Esophagus mucosa (tissue), 1 donor: Measurements from ENCODE around the gene ZBTB45. TPM values are rescaled to one million over a fixed set of nuclear protein-coding genes. Genes with fewer than 3 reads are reported as not detected.
"Not testable (repeated sequence)": the region's sequence is repeated elsewhere in the genome, so short reads cannot be mapped to it uniquely, and the experiment has no call there.

ENCODE experiments used
- ATAC-seq: fragments of 200-7000 bp; cut with Tn5 transposase; one replicate; pipeline ENCODE4 v1.9.1; 2020
- total RNA-seq: library from RNA; stranded (reverse); gene quantifications from one replicate; pipeline ENCODE4 v1.2.4, GENCODE V29; 2023
- donor health status: DM: yes; HTN: yes; CAD: no.

ZBTB45 gene
- total RNA-seq, 1 donor from 2014 or later, result 8.0 TPM

DNA sequence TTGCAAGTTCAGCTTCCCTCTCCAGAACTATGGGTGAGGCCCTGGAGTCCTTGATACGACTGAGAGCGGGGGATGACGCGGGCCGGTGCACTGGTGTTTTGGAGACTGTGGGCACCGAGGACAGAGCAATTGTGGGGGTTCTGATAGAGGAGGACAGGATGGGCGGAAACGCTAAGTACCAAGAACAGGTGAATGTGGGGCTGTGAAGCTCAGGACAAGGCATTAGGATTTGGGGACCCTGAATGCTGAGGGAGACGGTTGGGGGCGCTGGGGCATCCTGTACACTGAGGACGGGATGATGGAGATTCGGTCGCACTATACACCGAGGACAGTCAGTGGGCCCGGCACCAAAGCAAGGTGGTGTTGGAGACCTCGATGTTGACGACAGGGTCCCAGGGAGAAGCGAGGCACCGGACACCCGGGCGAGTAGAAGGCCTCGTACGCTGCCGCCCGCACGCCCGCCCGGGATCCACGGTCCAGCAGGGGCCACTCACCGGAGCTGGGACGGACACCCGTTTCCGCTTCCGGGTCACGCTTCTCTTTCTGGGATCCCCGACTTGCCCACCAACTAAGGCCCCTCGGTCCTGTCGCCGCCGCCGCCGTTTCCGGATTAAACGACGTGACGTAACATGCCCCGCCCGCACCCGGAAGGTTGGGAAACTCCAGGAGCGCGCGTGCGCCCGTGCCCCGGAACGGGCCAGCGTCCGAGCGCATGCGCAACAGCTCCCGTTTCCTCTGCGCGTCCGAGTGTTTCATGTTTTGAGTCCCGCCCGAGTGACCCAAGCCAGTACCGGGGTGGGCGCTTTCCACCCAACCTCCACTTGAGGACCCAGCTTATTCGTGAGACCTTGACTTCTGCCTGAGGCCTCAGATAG, 35.1 kb upstream of the ZBTB45 start, which contains the start of gene CHMP2A:
TSS of gene CHMP2A (minus strand) at position 612 of the 875 bp plus-strand sequence. CDS start 893 bp downstream, outside the sequence.
- ATAC-seq, result peak; percentile 60

DNA sequence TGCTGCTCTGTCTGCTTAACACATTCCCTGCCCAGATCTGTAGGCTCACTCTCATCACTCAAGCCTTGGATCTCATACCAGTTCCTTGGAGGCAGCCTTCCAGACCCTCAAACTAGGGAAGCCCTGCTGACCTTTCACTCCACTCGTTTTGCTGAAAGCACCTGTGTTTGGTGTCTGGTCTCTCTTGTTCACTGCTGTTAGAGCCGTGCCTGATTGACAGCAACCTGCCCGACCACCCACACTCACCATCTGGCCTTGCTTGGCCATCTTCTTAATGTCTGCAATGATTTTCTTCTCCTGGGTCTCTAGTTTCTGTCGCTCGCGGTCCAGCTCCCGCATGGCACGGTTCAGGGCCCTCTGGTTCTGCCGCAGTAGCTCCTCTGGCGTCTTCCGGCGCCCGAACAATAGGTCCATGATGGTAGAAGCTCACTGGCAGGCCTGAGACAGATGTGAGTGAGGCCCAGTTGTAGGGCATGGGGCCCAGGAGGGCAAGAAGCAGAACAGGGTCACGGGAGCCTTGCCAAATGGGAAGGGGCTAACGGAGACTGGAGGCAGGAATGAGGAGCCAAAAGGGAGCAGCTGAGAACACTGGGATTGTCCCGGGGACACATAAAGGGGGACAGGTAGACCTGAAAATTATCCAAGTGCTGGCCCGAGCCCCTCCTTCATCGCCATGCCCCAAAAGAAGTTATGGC, 34.3 kb upstream of the ZBTB45 start:
- ATAC-seq, result no peak

DNA sequence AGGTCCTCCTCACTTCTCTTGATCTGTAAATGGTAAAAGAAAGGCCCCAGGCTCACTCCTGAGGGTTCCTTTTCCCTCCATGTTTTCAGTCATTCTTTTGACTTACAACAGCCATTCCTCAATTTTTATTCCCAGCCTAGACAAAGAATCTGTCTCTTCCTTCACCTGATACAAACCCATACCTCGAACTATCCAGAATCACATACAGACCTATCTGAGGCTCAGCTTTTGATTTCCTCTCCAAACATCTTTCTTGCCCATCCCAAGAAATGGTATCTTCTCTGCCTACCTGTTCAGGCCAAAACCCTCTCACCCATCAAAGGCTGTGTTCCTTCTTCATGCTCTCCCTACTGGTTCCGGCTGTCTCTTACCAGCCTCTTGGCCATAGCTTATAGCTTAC, 33.0 kb upstream of the ZBTB45 start:
- no peak for ATAC-seq

DNA sequence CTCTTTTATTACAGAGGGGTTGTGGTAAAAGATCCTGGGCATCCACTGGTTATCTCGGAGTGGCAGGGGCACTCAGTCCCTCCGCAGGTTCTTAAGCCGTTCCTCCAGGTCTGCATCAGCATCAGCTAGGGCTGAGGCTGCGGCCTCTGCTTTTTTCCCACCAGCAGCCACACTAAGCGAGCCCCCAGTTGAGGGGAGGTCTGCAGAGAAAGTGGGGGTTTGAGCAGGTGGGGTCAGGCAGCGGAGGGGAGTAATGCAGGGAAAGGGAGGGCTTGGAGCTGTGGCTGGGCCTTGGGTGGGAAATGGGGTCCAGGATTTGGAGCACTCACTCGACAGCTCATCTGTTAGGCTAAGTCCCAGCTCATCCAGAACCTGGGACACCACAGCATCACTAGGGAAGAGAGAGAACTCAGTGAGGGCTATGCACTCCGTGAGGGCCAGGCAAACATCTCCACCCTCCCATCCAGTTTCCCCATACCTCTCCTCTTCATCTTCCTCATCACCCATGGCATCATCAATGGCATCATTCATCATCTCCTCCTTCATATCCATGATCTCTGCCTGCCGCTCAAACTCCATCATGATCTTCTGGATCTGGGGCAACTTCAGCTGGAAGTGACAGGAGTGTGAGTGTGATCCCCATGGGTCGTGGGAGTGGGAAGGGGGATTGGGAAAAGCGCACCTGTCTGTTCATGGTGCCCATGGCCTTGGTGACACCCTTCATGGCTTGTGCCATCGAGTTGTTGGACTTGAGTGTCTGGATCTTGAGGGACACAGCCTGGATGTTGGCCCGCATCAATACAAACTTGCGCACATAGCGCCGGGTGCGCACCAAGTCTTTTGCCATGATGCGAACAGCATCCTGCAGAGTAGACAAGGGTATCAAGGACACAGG, 32.2 kb upstream of the ZBTB45 start:
- ATAC-seq, result no peak

DNA sequence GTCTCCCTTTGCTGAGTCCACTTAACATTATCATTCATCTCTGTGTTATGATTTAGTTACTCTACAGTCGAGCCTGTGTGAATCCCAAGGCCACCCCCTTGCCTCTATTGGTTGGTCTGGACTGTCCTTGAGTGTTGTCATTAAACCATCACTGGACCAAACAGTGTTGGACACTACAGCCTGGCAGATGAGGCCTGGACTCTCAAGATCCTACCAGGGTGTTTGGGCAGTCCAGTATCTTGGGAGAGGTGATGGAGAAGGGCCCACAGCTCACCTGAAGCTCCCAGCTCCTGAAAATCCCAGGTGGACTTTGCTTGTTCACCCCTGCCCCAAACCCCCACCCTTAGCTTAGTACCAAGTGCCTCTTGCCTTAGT, 31.5 kb upstream of the ZBTB45 start:
- ATAC-seq, result no peak

DNA sequence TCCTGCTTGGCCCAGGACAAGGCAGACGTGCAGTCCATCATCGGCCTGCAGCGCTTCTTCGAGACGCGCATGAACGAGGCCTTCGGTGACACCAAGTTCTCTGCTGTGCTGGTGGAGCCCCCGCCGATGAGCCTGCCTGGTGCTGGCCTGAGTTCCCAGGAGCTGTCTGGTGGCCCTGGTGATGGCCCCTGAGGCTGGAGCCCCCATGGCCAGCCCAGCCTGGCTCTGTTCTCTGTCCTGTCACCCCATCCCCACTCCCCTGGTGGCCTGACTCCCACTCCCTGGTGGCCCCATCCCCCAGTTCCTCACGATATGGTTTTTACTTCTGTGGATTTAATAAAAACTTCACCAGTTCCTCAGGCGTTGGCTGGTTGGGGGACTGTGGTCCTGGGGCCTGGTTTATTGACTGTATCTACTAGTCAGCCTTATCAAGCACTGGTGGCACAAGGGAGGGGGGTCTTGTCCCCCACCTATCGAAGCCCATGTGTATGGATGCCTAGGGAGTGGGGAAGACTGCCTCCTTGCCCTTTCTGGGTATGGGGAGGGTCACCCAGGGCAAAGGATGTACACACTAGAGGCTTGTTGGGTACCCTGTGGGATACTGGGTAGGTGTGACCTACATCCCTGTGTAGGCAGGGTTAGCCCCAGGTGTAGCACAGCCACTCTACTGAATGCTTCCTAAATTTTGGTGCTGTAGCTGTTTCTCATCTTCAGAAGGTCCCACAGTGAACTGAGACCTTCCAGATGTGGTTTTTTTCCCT, 30.9 kb upstream of the ZBTB45 start:
- ATAC-seq, result no peak

DNA sequence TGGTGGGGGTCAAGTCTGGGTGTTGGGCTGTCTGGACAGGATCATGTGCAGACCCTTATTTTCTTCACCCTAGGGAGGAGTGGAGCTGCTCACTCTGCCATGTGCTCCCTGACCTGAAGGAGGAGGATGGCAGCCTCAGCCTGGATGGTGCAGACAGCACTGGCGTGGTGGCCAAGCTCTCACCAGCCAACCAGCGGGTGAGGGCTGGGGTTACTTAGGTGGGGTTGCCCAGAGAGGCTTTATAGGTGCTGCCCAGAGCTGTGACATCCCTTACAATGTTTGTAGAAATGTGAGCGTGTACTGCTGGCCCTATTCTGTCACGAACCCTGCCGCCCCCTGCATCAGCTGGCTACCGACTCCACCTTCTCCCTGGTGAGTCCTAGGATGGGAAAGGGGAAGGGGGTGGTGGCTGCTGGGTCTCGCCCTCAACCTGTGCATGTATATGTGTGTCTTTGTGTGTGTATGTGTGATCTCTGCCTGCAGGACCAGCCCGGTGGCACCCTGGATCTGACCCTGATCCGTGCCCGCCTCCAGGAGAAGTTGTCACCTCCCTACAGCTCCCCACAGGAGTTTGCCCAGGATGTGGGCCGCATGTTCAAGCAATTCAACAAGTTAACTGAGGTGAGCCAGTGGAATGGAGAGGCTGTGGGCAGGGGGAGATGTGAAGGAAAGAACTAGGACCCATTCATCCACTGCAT, 30.2 kb upstream of the ZBTB45 start:
- ATAC-seq, result no peak

DNA sequence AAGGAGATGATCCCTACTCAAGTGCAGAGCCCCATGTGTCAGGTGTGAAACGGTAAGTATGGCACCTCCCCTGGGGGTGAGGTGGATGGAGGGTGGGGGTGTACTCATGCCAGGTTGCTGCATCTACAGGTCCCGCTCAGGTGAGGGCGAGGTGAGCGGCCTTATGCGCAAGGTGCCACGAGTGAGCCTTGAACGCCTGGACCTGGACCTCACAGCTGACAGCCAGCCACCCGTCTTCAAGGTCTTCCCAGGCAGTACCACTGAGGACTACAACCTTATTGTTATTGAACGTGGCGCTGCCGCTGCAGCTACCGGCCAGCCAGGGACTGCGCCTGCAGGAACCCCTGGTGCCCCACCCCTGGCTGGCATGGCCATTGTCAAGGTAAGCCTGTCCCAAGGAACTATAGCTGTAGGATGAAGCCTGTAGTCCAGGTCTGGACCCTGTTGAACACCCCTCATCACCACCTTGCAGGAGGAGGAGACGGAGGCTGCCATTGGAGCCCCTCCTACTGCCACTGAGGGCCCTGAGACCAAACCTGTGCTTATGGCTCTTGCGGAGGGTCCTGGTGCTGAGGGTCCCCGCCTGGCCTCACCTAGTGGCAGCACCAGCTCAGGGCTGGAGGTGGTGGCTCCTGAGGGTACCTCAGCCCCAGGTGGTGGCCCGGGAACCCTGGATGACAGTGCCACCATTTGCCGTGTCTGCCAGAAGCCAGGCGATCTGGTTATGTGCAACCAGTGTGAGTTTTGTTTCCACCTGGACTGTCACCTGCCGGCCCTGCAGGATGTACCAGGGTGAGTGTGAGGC, 29.5 kb upstream of the ZBTB45 start:
- no peak for ATAC-seq

DNA sequence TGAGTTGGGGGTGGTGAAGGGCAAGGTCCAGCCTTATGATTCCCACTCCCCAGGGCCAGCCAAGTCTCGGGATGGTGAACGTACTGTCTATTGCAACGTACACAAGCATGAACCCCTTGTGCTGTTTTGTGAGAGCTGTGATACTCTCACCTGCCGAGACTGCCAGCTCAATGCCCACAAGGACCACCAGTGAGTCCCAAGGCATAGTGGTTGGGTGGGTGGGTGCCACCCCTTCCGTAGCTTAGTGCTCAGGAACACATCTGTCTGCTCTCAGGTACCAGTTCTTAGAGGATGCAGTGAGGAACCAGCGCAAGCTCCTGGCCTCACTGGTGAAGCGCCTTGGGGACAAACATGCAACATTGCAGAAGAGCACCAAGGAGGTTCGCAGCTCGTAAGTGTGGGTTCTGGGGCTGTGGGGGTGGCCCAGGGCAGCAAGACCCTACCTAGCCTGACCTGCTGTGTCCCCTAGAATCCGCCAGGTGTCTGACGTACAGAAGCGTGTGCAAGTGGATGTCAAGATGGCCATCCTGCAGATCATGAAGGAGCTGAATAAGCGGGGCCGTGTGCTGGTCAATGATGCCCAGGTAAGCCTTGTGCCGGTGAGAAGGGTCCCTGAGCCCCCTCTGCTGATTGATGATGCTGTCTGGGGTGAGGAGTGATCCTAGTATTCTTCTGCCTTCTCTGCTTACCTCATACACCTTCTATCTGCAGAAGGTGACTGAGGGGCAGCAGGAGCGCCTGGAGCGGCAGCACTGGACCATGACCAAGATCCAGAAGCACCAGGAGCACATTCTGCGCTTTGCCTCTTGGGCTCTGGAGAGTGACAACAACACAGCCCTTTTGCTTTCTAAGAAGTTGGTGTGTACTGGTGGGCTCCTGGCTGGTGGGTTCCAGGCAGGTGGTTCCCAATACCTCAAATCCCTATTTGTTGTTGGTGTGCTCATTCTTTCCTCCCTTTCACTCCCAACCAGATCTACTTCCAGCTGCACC, 28.0 kb upstream of the ZBTB45 start:
- no peak for ATAC-seq

DNA sequence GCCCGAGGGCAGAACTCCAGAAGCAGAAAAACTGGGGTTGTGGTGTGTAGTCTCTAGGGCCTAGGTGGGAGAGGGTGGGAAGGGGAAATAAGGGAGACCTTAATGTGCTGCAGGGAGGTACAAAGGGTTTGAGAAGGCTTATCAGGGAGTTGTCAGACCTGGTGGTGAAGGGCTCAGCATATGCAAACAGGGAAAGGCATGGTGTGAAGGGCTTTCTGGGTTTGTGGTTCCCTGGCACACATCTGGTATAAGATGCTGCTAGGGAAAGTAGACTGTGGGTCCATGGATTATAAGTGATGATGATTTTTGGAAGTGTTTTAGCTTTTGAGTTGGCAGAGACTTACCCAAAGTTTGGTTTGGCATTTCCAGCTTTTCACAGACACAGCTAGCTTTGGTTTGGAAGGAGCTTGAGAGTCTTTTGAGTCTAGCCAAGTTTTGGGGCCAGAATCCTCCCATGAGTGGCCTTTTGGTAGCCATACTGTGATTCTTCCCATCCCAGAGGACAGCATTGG, 26.5 kb upstream of the ZBTB45 start:
- ATAC-seq, result no peak

DNA sequence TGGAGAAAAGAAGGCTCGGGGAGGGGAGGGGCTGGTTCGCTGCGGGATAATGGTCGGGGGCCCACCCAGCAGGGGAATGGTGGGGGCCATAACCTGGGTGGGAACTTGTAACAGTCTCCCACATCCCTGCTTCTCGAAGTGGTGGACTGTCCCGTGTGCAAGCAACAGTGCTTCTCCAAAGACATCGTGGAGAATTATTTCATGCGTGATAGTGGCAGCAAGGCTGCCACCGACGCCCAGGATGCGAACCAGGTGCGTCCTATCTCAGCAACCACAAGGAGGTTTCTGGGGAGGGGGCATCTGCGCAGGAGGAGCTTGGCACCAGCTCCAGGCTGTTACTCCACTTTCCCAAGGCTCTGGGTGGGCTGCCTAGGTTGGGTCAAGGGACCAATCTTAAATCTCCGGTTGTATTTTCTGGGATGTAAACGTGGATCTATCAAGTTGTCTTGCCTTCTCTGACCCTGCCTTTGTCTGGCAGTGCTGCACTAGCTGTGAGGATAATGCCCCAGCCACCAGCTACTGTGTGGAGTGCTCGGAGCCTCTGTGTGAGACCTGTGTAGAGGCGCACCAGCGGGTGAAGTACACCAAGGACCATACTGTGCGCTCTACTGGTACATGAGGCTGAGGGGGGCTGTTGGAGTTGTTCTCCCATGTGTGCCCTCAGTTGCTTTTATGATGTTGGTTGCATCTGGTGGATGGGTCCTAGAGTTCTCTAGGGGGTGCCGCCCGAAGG, 25.8 kb upstream of the ZBTB45 start:
- no peak for ATAC-seq

DNA sequence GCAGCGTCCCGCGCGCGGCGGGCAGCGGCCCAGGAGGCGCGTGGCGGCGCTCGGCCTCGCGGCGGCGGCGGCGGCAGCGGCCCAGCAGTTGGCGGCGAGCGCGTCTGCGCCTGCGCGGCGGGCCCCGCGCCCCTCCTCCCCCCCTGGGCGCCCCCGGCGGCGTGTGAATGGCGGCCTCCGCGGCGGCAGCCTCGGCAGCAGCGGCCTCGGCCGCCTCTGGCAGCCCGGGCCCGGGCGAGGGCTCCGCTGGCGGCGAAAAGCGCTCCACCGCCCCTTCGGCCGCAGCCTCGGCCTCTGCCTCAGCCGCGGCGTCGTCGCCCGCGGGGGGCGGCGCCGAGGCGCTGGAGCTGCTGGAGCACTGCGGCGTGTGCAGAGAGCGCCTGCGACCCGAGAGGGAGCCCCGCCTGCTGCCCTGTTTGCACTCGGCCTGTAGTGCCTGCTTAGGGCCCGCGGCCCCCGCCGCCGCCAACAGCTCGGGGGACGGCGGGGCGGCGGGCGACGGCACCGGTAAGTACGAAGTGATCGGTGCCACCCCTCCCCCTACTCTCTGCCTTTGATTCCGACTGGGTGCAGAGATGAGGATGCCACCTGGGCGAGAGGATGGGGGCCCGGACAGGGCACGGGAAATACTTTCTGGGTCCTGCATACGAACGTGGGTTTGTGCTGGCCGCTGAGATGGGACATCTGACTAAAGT, 25.1 kb upstream of the ZBTB45 start:
- ATAC-seq, result peak; percentile 26

DNA sequence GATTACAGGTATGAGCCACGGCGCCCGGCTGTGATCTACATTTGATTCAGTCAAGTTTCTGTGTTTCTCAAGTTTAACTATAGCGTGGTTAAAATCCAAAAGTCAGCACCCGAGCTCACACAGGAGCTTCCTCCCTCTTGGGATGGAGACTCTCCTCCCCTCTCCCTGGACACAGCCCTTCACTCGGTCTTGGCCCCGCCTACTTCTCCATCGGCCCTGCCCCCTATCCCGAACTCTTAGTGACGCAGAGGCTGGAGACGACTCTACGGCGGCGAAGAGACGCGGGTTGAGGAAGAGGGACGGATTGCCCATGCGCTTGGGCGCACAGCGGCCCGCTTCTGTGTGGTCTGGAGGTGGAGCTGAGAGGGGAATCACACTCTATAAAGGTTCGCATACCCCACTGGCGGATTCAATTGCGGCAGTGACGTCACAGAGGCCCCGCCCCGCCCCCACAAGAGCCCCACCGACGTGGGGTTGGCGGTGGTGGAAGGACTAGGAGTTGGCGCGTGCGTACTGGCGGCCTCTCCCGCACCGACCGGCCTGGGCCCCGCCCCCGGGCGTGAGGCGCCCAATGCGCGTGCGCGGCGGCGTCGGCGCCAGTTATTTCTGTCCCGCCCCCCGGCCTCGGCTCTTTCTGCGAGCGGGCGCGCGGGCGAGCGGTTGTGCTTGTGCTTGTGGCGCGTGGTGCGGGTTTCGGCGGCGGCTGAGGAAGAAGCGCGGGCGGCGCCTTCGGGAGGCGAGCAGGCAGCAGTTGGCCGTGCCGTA, 24.4 kb upstream of the ZBTB45 start, which contains the start of gene TRIM28:
TSS of gene TRIM28 (plus strand) at position 239 of the 765 bp plus-strand sequence. CDS start 694 bp downstream, outside the sequence.
- ATAC-seq, result peak; percentile 94

DNA sequence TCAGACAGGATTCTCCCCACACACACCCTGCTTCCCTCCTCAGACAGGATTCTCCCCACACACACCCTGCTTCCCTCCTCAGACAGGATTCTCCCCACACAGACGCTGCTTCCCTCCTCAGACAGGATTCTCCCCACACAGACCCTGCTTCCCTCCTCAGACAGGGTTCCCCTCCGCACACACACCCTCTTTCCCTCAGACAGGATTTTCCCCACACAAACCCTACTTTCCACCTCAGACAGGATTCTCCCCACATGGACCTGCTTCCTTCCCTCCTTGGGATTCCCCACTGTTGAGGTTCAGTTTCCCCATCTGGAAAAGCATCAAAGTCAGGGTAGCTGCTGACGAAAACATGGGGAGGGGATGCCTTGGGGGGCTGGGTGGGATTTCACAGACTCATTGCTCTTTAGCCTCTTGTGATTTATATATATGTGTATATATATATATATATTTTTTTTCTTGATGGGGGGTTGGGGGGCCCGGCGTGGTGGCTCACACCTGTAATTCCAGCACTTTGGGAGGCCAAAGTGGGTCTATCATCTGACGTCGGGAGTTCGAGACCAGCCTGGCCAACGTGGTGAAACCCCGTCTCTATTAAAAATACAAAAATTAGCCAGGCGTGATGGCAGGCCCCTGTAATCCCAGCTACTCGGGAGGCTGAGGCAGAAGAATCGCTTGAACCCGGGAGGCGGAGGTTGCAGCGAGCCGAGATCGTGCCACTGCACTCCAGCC, 23.2 kb upstream of the ZBTB45 start:
- ATAC-seq, result not testable (repeated sequence)

DNA sequence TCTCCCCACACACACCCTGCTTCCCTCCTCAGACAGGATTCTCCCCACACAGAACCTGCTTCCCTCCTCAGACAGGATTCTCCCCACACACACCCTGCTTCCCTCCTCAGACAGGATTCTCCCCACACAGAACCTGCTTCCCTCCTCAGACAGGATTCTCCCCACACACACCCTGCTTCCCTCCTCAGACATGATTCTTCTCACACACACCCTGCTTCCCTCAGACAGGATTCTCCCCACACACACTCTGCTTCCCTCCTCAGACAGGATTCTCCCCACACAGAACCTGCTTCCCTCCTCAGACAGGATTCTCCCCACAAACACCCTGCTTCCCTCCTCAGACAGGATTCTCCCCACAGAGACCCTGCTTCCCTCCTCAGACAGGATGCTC, 19.6 kb upstream of the ZBTB45 start:
- not testable (repeated sequence) for ATAC-seq
